GM12874 (cell line): ENCODE results near the gene MAML3.

Experiments
- CTCF ChIP-seq: IDR thresholded peaks from 2 replicates; pipeline ENCODE4 v1.5.1; 2011; ENCODE audit warnings: low read depth, mild to moderate bottlenecking, control low read depth, low read length, moderate library complexity; ENCODE audit not compliant: insufficient read depth

Gene MAML3

GRCh38 chr4:140094438-140095420 lies 59.3 kb downstream of the MAML3 start:
- no peak for TF ChIP-seq CTCF

GRCh38 chr4:140092094-140092851 lies 61.7 kb downstream of the MAML3 start:
- no peak for TF ChIP-seq CTCF

GRCh38 chr4:140091305-140091704 lies 62.7 kb downstream of the MAML3 start:
- TF ChIP-seq CTCF: no peak

GRCh38 chr4:140090215-140090731 lies 63.7 kb downstream of the MAML3 start:
- TF ChIP-seq CTCF: no peak

- no peak for TF ChIP-seq CTCF
These were observed 64.8 kb downstream of the MAML3 start for GRCh38 chr4:140089216-140089615.

GRCh38 chr4:140088323-140088967 lies 65.5 kb downstream of the MAML3 start:
- TF ChIP-seq CTCF: no peak

GRCh38 chr4:140085881-140086280 lies 68.1 kb downstream of the MAML3 start:
- no peak for TF ChIP-seq CTCF
